Endodermal cell (in vitro differentiated cells): ENCODE results near the gene PDE10A. TPM values are rescaled to one million over a fixed set of nuclear protein-coding genes. Genes with fewer than 3 reads are reported as not detected.
A peak's percentile ranks its signal among the peaks of the same experiment; 100 is the strongest.

ENCODE experiments used
- DNase-seq: peaks from one replicate; pipeline ENCODE4 v3.0.0-alpha.2; 2017
- H3K27ac ChIP-seq: 2 replicates; pipeline ENCODE4 v1.5.1; 2013; ENCODE audit warnings: mild to moderate bottlenecking, low read depth, low read length, moderate library complexity
- H3K27me3 ChIP-seq: 2 replicates; pipeline ENCODE4 v1.6.1; 2013; ENCODE audit warnings: mild to moderate bottlenecking, low read length, moderate library complexity; ENCODE audit not compliant: insufficient read depth, control insufficient read depth, poor library complexity, severe bottlenecking
- H3K36me3 ChIP-seq: 2 replicates; pipeline ENCODE4 v1.7.0; 2013; ENCODE audit warnings: mild to moderate bottlenecking, low read length, moderate library complexity; ENCODE audit not compliant: control insufficient read depth, insufficient read depth
- H3K4me1 ChIP-seq: one replicate; pipeline ENCODE4 v1.7.0; 2013; ENCODE audit warnings: low read length; ENCODE audit not compliant: control insufficient read depth, insufficient read depth
- H3K4me3 ChIP-seq: 2 replicates; pipeline ENCODE4 v1.5.1; 2013; ENCODE audit warnings: mild to moderate bottlenecking, low read length, moderate library complexity
- H3K9ac ChIP-seq: 2 replicates; pipeline ENCODE4 v1.6.1; 2013; ENCODE audit warnings: mild to moderate bottlenecking, low read length, moderate library complexity; ENCODE audit not compliant: poor library complexity, severe bottlenecking; ENCODE audit errors: extremely low read depth
- H3K9me3 ChIP-seq: 2 replicates; pipeline ENCODE4 v1.6.1; 2013; ENCODE audit warnings: mild to moderate bottlenecking, low read length, moderate library complexity; ENCODE audit not compliant: control insufficient read depth
- H3K27ac Mint-ChIP-seq: 2 replicates; pipeline ENCODE4 v1.8.0; 2020; ENCODE audit warnings: mixed read lengths
- H3K27me3 Mint-ChIP-seq: 2 replicates; pipeline ENCODE4 v1.8.0; 2021; ENCODE audit warnings: mild to moderate bottlenecking, mixed read lengths; ENCODE audit not compliant: insufficient read depth
- H3K36me3 Mint-ChIP-seq: 2 replicates; pipeline ENCODE4 v1.8.0; 2020; ENCODE audit warnings: low read depth, mixed read lengths
- H3K4me1 Mint-ChIP-seq: 2 replicates; pipeline ENCODE4 v1.8.0; 2020; ENCODE audit warnings: mixed read lengths
- H3K4me3 Mint-ChIP-seq: 2 replicates; pipeline ENCODE4 v1.8.0; 2020; ENCODE audit warnings: mild to moderate bottlenecking, moderate library complexity, mixed read lengths
- H3K9me3 Mint-ChIP-seq: 2 replicates; pipeline ENCODE4 v1.8.0; 2020; ENCODE audit warnings: mild to moderate bottlenecking, mixed read lengths
- CTCF ChIP-seq: fragments of 200-600 bp; sonication (generic); conservative IDR thresholded peaks from 2 replicates; pipeline ENCODE4 v1.5.0; 2021; ENCODE audit warnings: antibody characterized with exemption, mild to moderate bottlenecking
- WGBS, 2 experiments: methylation state at CpG; one replicate each; pipeline versions ENCODE4 v1.1.5 to v1.1.7; 2013; ENCODE audit warnings: missing lambda C conversion rate in 2 of 2, mixed read lengths in 1 of 2; ENCODE audit not compliant: insufficient coverage in 1 of 2, insufficient read length in 1 of 2; 5-methylcytosine and 5-hydroxymethylcytosine counted together
- long read RNA-seq, 4 experiments: library from polyadenylated mRNA in 2 of 4; library from RNA in 1 of 4; library from capped mRNA in 1 of 4; stranded (forward) in 3 of 4; unstranded in 1 of 4; transcript quantifications; one replicate each; pipeline ENCODE4 v2.0.0, GENCODE V29; 2020 to 2021; ENCODE audit warnings: inconsistent platforms in 1 of 4
- polyA plus RNA-seq, 2 experiments: library from polyadenylated mRNA; stranded (reverse); fragments of 50-300 nt; gene quantifications; one replicate each; pipeline ENCODE4 v1.2.3, GENCODE V29; 2013
- total RNA-seq, 2 donors: library from RNA; stranded (reverse); fragmentation: NEBNext Ultra II Directional in 1 of 2; extraction: Animal tissue kit (Norgen Biotek cat#: 25700) in 1 of 2; gene quantifications; 2 replicates in 1 of 2; 3 replicates in 1 of 2; pipeline ENCODE4 v1.2.1, GENCODE V29; 2021

PDE10A gene
- total RNA-seq: 10 to 100 TPM; 22.8 to 27.8 TPM
- 13.8 TPM for polyA plus RNA-seq (2013, experiment 1 of 2)
- polyA plus RNA-seq (2013, experiment 2 of 2): 12.8 TPM
- long read RNA-seq, experiment 1, full-length matches to known transcripts: 1 of 10 reads
- long read RNA-seq, experiment 1, partial matches to known transcripts: 3 of 10 reads
- long read RNA-seq, experiment 1, other reads (novel, unspliced or antisense): 6 of 10 reads
- long read RNA-seq, experiment 2, full-length matches to known transcripts: 6 of 37 reads
- long read RNA-seq, experiment 2, partial matches to known transcripts: 8 of 37 reads
- long read RNA-seq, experiment 2, other reads (novel, unspliced or antisense): 23 of 37 reads
- long read RNA-seq, experiment 3, partial matches to known transcripts: 2 of 9 reads
- long read RNA-seq, experiment 3, other reads (novel, unspliced or antisense): 7 of 9 reads
- long read RNA-seq, experiment 4, partial matches to known transcripts: 0 of 2 reads
- long read RNA-seq, experiment 4, other reads (novel, unspliced or antisense): 2 of 2 reads

GRCh38 chr6:165662749-165663376 lies at the start of gene PDE10A:
Gene PDE10A (minus strand): TSS chr6:165663241. CDS start chr6:165662811, 430 bp downstream.
- no peaks in the 10 kb centered on the region for H3K9me3 Mint-ChIP-seq
- no peaks in the 10 kb centered on the region for H3K9me3 ChIP-seq
- peak within 1 kb of the TSS; percentile 0 for H3K9ac ChIP-seq
- 0% methylated on average over 15 to 80 of the region's 80 CpGs for WGBS, 2 experiments
- H3K27ac Mint-ChIP-seq: peak within 1 kb of the TSS; percentile 81
- H3K4me1 ChIP-seq: peaks cover 23% of the 10 kb centered on the region
- DNase-seq: peak; percentile 86
- no peak within 1 kb of the TSS for H3K27ac ChIP-seq
- peaks cover 4% of the 10 kb centered on the region for H3K36me3 Mint-ChIP-seq
- peaks cover 44% of the 10 kb centered on the region for H3K27me3 ChIP-seq
- no peak for TF ChIP-seq CTCF
- peak within 1 kb of the TSS; percentile 72 for H3K4me3 Mint-ChIP-seq
- peaks cover 36% of the 10 kb centered on the region for H3K4me1 Mint-ChIP-seq
- peaks cover 8% of the 10 kb centered on the region for H3K36me3 ChIP-seq
- peaks cover 70% of the 10 kb centered on the region for H3K27me3 Mint-ChIP-seq
- peak within 1 kb of the TSS; percentile 82 for H3K4me3 ChIP-seq

GRCh38 chr6:165708985-165709576 lies 46.0 kb upstream of the PDE10A start:
- Histone ChIP-seq H3K9ac (no peak overlapping the region), H3K4me1 (no peaks in the 10 kb centered on the region), H3K27me3 (no peaks in the 10 kb centered on the region), H3K36me3 (no peaks in the 10 kb centered on the region), H3K4me3 (no peak overlapping the region), H3K9me3 (no peaks in the 10 kb centered on the region), H3K27ac (no peak overlapping the region)
- DNase-seq: no peak
- H3K36me3 Mint-ChIP-seq: no peaks in the 10 kb centered on the region
- WGBS, 2 experiments: 91 to 99% methylated on average over 5 to 22 of the region's 23 CpGs
- peaks cover 5% of the 10 kb centered on the region for H3K9me3 Mint-ChIP-seq
- peaks cover 17% of the 10 kb centered on the region for H3K4me1 Mint-ChIP-seq
- no peak overlapping the region for H3K4me3 Mint-ChIP-seq
- TF ChIP-seq CTCF: no peak
- H3K27ac Mint-ChIP-seq: no peak overlapping the region
- H3K27me3 Mint-ChIP-seq: peaks cover 7% of the 10 kb centered on the region

- 93% methylated on average over 12 to 14 of the region's 14 CpGs for WGBS, 2 experiments
- Mint-ChIP-seq H3K27ac (no peak overlapping the region), H3K36me3 (no peaks in the 10 kb centered on the region), H3K4me1 (peaks cover 10% of the 10 kb centered on the region), H3K9me3 (peaks cover 5% of the 10 kb centered on the region), H3K27me3 (peaks cover 11% of the 10 kb centered on the region), H3K4me3 (no peak overlapping the region)
- H3K9me3 ChIP-seq: no peaks in the 10 kb centered on the region
- H3K27ac ChIP-seq: no peak overlapping the region
- H3K36me3 ChIP-seq: no peaks in the 10 kb centered on the region
- H3K9ac ChIP-seq: no peak overlapping the region
- no peaks in the 10 kb centered on the region for H3K27me3 ChIP-seq
- DNase-seq: no peak
- no peaks in the 10 kb centered on the region for H3K4me1 ChIP-seq
- H3K4me3 ChIP-seq: no peak overlapping the region
- TF ChIP-seq CTCF: no peak
Measured at GRCh38 chr6:165707067-165707853, 44.2 kb upstream of the PDE10A start.
